Panc1 (cell line): Measurements from ENCODE around the gene KRTAP16-1. TPM values are rescaled to one million over a fixed set of nuclear protein-coding genes. Genes with fewer than 3 reads are reported as not detected.

Source experiments
- ATAC-seq: fragments of 200-7000 bp; cut with Tn5 transposase; 2 replicates; pipeline ENCODE4 v1.9.1; 2020; ENCODE audit warnings: mild to moderate bottlenecking, moderate library complexity
- BruUV-seq: library from RNA; stranded (reverse); fragments of 400-500 nt; replicated peaks from 2 replicates; lab custom pipeline; 2021; lab: Mats Ljungman, UMichigan
- CTCF ChIA-PET: fragments of 300-600 bp; sonication (Branson Sonifier 250); formaldehyde crosslinking; loops from one replicate; lab custom pipeline; 2022; ENCODE audit warnings: antibody characterized with exemption; lab: Charles Lee
- POLR2A ChIA-PET: fragments of 300-600 bp; sonication (Branson Sonifier 250); formaldehyde crosslinking; loops from one replicate; lab custom pipeline; 2022; ENCODE audit warnings: antibody characterized with exemption; lab: Charles Lee
- DNase-seq: peaks from one replicate; pipeline ENCODE4 v3.0.0-alpha.2; 2010; ENCODE audit warnings: low read depth, low spot score
- H3K27ac ChIP-seq: 2 replicates; pipeline ENCODE4 v1.5.1; 2011; ENCODE audit warnings: mild to moderate bottlenecking, low read length, inconsistent platforms
- H3K27me3 ChIP-seq: fragments of 200-500 bp; sonication (Bioruptor generic); 2 replicates; pipeline ENCODE4 v1.6.0; 2014; ENCODE audit warnings: low read length, inconsistent platforms; ENCODE audit not compliant: control insufficient read depth, insufficient read depth
- H3K36me3 ChIP-seq: fragments of 200-500 bp; sonication (Bioruptor generic); 2 replicates; pipeline ENCODE4 v1.5.1; 2014; ENCODE audit warnings: inconsistent platforms, mild to moderate bottlenecking, low read length, moderate library complexity; ENCODE audit not compliant: control insufficient read depth, insufficient read depth
- H3K4me1 ChIP-seq: 2 replicates; pipeline ENCODE4 v1.5.1; 2011; ENCODE audit warnings: inconsistent platforms, mild to moderate bottlenecking, low read length, moderate library complexity; ENCODE audit not compliant: control insufficient read depth, insufficient read depth
- H3K4me3 ChIP-seq, 2 experiments: 2 replicates each; pipeline ENCODE4 v1.5.1; 2011 to 2012; ENCODE audit warnings: low read depth in 2 of 2, low read length in 2 of 2, mild to moderate bottlenecking in 2 of 2, inconsistent platforms in 1 of 2, moderate library complexity in 1 of 2
- H3K9me3 ChIP-seq: fragments of 200-500 bp; sonication (Bioruptor generic); 2 replicates; pipeline ENCODE4 v1.5.1; 2014; ENCODE audit warnings: low read depth, mild to moderate bottlenecking, inconsistent platforms, low read length, moderate library complexity; ENCODE audit not compliant: control insufficient read depth, insufficient read depth
- CTCF ChIP-seq: fragments of 450-650 bp; IDR thresholded peaks from 2 replicates; pipeline ENCODE4 v1.5.1; 2017; ENCODE audit warnings: mild to moderate bottlenecking
- POLR2AphosphoS5 ChIP-seq: IDR thresholded peaks from 2 replicates; pipeline ENCODE4 v1.6.1; 2012; ENCODE audit warnings: mild to moderate bottlenecking, low read depth, low read length, moderate library complexity
- REST ChIP-seq, 2 experiments: IDR thresholded peaks; 2 replicates each; pipeline ENCODE4 v1.6.1; 2011 to 2012; ENCODE audit warnings: low read depth in 2 of 2, control low read depth in 1 of 2, low read length in 1 of 2, mild to moderate bottlenecking in 1 of 2, moderate library complexity in 1 of 2; ENCODE audit not compliant: insufficient read depth in 1 of 2
- SIN3A ChIP-seq: IDR thresholded peaks from 2 replicates; pipeline ENCODE4 v1.6.1; 2012; ENCODE audit warnings: low read depth, mild to moderate bottlenecking, low read length, moderate library complexity, borderline replicate concordance; ENCODE audit not compliant: insufficient read depth
- TCF7L2 ChIP-seq: IDR thresholded peaks from 2 replicates; pipeline ENCODE4 v1.6.1; 2011; ENCODE audit warnings: mild to moderate bottlenecking, low read depth, low read length, inconsistent platforms
- in situ Hi-C: cut with HindIII; loops from 2 replicates; pipeline ENCODE4 v1.10.0; 2016; ENCODE audit warnings: low sequenced_read_pairs, low pct_unique_long_range_greater_than_20kb
- intact Hi-C: fragments of 100-400 bp; cut with micrococcal nuclease; formaldehyde crosslinking; loops from one replicate; pipeline ENCODE4 v1.10.0; 2022; ENCODE audit not compliant: unreplicated experiment
- total RNA-seq: library from RNA; stranded (reverse); gene quantifications from one replicate; pipeline ENCODE4 v1.2.1, GENCODE V29; 2021; ENCODE audit not compliant: unreplicated experiment

The KRTAP16-1 gene
- total RNA-seq, 1 experiment from 2014 or later, result not detected

- Histone ChIP-seq H3K9me3 (no peaks in the 10 kb centered on the region), H3K27ac (no peak overlapping the region), H3K36me3 (no peaks in the 10 kb centered on the region), H3K4me3 (no peak overlapping the region), H3K27me3 (no peaks in the 10 kb centered on the region), H3K4me1 (no peaks in the 10 kb centered on the region)
- CTCF ChIA-PET, result no interaction called here
- in situ Hi-C loops, result no loop called here
- no peak for TF ChIP-seq TCF7L2
- TF ChIP-seq SIN3A, result no peak
- TF ChIP-seq POLR2AphosphoS5, result no peak
- no peak for TF ChIP-seq CTCF
- no TSS peak for BruUV-seq
- ATAC-seq, result no peak
- DNase-seq, result no peak
- POLR2A ChIA-PET, result no interaction called here
- intact Hi-C loops, result no loop called here
Observed at GRCh38 chr17:41340494-41340893, 31.4 kb upstream of the KRTAP16-1 start.

- Histone ChIP-seq H3K27me3 (no peaks in the 10 kb centered on the region), H3K4me1 (no peaks in the 10 kb centered on the region), H3K9me3 (no peaks in the 10 kb centered on the region), H3K4me3 (no peak overlapping the region), H3K36me3 (no peaks in the 10 kb centered on the region), H3K27ac (no peak overlapping the region)
- DNase-seq, result no peak
- BruUV-seq, result no TSS peak
- CTCF ChIA-PET, result no interaction called here
- TF ChIP-seq POLR2AphosphoS5 (no peak), CTCF (no peak), REST (IDR thresholded peaks at IDR 0.05; ENCODE audit: insufficient read depth in 1 of 2, low read depth in 2 of 2, low read length in 1 of 2) (no peak), TCF7L2 (no peak), SIN3A (no peak)
- ATAC-seq, result no peak
- in situ Hi-C loops, result no loop called here
- POLR2A ChIA-PET, result no interaction called here
- intact Hi-C loops, result loop anchor here (5.0 kb wide), 1 partner anchor 432 kb away; no protein-coding TSS in a partner anchor
Observed at GRCh38 chr17:41339571-41340172, 30.6 kb upstream of the KRTAP16-1 start.
